ENCODE results near the gene EGFLAM. TPM values are rescaled to one million over a fixed set of nuclear protein-coding genes. Genes with fewer than 3 reads are reported as not detected.

The EGFLAM gene
- polyA plus RNA-seq, 3 donors = 7.2 to 11.5 (median 9.6) TPM

DNA sequence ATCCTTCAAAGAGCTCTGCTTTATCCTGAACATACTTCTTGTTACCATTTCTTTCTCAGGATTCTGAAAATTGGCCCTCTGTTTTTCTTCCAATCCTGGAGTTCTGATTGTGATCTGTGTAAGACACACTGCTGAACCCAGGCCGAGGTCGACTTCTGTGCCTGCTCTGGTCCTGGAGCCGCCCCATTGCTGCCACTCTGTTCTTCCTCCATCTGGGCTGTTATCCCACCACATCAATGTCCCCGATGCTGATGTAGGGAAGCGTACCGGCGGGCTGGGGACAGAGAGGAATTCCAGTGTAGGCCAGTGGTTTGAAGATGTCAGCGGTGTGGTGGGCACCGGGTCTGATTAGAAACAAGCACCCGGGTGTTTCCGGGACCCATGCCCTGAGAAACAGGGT, 195.6 kb downstream of the EGFLAM start:
- DNase-seq (ENCODE audit: extremely low read depth in 1 of 11, low read depth in 9 of 11, low spot score in 4 of 11) = no peak

DNA sequence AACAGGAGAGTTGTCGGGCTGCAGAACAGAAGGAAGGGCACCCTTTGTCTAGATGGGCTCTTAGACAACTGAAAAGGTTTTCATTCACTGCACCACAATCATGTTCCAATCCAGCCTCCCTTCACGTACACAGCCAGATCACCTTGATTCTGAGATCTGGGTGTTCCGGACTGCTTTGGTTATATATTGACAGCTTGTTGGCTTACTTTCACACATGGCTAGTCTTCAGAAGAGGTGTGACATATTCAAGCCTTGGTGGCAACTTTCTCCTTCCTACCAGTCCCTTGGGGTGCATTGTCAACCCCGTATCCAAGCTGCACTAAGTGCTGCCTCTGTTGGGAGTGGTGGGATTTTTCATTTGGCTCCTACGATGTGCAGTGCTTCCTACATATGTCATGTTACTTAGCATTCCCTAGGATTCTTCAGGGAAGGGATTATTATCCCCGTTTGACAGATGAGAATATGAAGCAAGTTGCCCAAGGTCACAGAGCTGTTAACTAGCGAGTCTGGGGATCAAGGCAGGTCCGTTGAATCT, 197.5 kb downstream of the EGFLAM start:
- DNase-seq (ENCODE audit: extremely low read depth in 1 of 11, low read depth in 9 of 11, low spot score in 4 of 11) = no peak

DNA sequence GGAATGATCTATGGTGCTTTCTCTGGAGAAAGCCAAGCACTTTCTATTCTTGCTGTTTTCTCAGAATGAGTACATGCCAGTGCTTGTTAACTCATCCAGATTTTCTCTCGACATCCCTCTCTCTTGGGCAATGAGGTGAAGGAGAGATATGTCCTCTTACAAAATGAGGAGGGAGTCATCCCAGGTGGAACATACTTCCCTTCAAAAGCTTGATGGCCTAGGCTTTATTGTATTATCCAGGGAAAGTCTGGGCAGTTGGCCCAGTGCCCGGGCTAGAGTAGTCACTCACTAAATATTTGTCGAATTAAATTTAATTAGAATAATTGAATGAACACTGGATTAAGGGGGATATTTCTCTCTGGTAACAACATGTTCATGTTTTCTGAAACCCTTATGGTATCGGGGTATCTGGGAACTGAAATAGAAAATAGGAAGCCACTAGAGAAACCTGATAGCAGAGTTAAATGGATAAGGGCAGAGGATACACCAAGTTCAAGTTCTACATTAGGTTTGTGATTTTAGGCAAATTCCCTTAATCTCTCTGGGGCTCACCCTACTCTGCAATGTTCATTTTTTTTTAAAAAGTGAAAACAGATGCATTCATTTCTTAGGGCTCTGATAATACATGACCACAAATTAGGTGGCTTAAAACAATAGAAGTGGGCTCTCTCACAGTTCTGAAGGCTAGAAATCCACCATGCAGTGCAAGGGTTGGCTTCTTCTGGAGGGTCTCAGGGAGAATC, 198.5 kb downstream of the EGFLAM start:
- DNase-seq (ENCODE audit: extremely low read depth in 1 of 11, low read depth in 9 of 11, low spot score in 4 of 11) = no peak

DNA sequence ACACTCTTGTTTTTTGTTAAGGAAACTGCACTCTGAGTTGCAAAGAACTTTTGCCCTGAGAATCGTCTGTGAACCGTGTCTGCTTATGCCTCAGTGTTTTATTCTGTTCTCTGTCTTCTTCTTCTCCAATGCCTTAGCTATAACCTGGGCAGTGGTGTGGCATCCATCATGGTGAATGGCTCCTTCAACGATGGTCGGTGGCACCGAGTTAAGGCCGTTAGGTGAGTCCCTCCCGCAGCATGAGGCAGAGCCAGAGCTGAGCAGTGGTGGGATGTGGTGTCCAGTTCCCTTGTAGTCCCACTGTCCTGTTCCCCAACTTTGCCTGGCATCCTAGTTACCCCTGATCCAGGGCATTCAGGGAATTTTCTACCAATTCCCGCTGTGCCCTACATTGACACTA, 199.8 kb downstream of the EGFLAM start:
- DNase-seq (ENCODE audit: extremely low read depth in 1 of 11, low read depth in 9 of 11, low spot score in 4 of 11) = no peak

DNA sequence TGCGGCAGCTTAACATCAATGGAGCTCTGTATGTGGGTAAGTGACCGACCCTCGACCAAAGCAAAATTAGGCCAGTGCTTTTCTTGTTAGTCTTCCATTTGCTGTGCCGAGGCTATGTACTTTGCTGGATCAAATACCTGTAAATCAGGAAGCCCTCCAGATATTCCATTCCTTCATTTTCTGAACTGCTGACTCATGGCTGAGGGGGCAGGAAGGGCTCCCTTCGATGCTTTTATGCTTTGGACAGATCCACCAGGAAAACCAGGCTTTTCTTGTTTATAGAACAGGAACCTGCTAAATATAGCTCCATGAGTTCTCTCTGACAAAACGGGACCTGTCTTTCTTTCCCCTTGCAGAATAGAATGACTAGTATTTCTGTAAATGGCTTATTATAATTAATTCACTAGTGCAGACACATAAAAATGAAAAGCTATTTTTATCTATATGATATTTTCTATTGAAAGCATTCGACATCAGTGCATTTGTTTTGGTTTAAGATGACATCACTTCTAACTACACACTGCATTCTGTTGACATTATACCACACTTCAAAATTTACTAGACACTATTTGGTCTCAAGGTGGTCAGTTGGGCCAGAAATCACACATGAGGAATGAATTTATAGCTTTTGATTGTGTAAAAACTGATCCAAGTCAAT, 204.7 kb downstream of the EGFLAM start:
- no peak for DNase-seq (ENCODE audit: extremely low read depth in 1 of 11, low read depth in 9 of 11, low spot score in 4 of 11)

DNA sequence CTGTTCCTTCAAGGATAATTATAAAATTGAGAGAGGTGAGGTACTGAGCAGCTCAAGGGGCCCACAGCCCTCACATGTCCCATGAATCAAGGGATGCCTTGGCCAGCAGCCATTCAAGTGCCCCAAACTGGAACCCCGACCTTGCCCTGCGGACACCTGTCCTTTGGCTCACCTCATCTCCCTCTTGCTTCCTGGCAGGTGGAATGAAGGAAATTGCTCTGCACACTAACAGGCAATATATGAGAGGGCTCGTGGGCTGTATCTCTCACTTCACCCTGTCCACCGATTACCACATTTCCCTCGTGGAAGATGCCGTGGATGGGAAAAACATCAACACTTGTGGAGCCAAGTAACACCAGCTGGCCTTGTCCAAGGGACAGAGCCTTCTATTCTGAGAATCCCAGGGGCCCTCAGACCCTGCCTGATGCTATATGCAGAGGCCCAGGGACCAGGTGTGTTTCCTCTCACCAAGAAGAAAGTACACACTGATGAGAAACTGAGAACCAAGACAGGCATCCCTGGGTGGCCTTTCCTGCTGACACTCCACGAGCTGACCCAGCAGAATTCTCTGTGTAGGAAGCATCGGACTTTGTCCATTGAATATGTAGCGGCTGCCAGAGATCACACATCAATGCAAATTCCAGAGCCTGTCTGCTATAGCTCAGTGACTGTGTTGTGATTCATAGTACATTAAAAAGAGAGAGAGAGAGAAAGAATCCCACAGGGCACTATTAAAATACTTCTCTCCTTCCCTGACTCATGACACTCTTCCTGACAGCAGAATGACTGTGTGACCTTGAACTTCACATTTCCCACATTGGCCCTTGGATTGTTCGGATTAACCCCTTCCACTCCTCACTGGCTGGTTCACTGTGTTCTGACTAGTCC, 205.5 kb downstream of the EGFLAM start:
- DNase-seq (ENCODE audit: extremely low read depth in 1 of 11, low read depth in 9 of 11, low spot score in 4 of 11) = peak in 10 of 11 donors; percentile 36 to 83 (median 61)

DNA sequence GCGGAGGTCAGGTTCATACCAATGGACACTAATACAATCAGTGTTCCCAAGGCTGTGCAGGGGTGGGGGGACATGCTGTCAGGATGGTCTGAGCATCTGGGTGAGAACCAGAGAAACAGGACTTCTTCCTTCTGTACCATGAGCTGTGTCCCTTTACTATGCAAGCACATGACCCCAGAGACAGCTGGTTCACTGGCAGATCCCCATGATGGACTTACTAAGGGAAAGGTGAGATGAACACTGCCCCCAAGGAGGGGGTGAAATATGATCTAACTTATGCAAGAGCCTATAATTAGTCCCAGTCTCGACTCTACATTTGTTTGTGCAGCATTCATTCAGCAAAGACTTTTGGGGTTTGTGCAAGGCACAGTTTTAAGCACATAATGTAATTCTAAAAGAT, 206.7 kb downstream of the EGFLAM start:
- DNase-seq (ENCODE audit: extremely low read depth in 1 of 11, low read depth in 9 of 11, low spot score in 4 of 11) = no peak

DNA sequence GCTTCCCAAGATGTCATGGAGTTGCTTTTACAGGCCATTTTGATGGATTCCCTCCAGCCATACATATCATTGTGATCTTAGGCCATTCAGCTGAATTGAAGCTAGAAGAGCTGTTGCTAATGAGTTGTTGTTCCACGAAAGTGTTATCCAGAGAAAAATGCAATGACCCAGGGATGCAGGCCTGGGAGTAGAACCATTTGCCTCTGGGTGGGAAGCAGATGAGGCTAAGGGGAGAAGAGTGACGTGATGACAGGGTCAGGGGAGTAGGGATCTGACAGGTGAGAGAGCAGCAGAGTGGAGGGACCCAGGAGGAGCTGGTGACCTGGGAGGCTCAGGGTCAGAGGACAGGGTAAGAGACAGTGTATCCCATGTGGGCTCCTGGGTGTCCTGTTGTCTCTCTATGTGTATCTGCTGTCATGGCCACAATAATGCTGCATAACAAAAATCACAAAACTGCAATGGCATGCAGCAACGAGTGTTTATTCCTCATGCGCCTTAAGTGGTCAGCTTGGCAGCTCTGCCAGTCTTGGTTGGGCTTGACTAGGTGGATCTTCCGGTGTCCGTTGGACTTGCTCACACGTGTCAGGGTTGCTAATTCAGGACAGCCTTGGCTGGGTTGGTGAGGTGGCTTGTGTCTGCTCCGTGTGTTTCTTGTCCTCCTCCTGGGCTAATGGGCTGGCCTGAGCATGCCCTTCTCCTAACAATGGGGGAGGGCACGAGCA, 207.5 kb downstream of the EGFLAM start:
- DNase-seq (ENCODE audit: extremely low read depth in 1 of 11, low read depth in 9 of 11, low spot score in 4 of 11) = no peak

DNA sequence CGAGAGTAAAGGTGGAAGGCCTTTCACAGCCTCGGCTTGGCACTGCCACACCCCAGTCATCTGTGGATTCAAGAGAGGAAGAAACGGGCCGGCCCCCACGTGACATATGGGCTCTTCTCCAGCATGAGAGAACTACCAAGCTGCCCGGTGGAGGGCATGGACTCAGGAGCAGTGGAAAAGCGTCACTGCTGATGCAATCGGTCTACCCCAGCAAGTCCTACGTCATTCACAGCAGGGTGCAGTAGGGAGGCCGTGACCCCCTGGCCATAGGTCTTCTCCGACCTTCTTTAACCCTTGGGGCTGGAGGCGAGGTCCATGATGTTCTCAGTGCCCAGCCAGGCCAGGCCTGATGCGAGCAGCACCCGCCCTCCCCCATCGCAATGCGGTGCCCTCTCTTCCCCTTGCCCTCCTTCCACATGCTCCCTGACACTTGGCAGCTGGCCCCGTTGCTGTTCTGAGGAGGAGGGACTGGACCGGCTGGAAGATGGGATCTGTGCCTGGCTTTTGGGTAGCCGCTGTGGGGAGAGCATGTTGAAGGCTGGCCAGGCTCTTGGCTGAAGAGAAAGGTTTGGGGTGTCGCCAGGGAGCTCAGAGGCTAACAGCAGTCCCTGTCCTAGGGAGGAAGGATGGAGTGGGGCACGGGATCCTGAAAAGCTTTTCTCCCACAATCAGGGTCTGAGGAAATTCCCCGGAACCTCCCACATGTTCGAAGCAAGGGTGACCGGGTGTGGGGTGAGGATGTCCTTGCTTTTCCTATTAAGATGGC, 208.2 kb downstream of the EGFLAM start:
- no peak for DNase-seq (ENCODE audit: extremely low read depth in 1 of 11, low read depth in 9 of 11, low spot score in 4 of 11)

DNA sequence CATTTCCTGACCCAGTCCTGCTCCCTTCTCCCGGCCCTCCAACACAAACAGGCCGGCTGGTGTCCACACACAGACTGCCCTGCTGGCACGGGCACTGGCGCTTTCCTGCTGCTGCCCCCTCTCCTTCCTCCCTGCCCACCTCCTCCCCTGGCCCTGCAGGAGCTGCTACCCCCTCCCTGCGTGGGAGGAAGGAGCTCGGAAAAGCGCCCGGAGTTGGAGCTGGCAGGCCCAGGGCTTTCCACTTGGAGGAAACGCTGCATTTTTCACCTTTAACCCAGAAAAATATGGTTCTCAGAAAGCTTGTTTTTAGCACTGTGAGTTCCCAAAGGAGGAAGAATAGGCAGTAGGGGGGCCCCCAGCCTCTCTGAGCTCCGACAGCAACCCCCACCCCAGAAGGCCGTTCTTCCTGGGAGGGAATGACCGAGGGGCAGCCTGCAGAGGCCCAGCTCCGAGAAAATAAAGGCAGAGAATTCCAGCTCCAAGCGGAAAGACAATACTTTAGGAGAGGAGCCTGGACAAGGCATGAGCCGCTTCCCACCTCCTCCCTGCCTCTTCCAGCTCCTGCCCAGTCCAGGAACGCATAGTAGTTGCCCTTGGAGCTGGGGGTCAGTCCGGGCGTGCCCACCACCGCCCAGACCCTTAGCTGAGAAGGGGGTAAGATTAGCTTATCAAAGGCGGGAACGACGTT, 209.1 kb downstream of the EGFLAM start:
- peak in 10 of 11 donors; percentile 53 to 80 (median 59) for DNase-seq (ENCODE audit: extremely low read depth in 1 of 11, low read depth in 9 of 11, low spot score in 4 of 11)

DNA sequence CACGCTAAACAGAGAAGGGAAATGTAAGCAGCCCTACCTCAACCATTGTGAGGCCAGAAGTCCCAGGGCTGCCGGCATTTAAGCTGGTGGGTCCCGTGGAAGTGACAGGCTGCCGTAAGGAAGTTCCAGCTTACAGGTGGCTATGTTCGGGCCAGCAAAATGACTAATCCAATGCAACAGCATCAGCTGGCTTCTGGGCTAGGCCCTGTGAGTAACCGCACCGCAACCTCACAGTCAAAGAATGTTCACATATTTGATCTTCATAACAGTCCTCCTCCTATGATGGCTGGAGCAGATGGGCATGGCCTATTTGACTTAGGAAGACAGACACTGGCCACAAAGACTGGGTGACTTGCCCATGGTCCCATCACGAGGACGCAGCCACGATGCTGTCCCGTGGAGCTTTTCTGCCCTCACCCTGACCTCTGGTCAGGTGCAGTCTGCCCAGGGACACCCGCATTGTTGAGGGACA, 209.9 kb downstream of the EGFLAM start:
- no peak for DNase-seq (ENCODE audit: extremely low read depth in 1 of 11, low read depth in 9 of 11, low spot score in 4 of 11)

DNA sequence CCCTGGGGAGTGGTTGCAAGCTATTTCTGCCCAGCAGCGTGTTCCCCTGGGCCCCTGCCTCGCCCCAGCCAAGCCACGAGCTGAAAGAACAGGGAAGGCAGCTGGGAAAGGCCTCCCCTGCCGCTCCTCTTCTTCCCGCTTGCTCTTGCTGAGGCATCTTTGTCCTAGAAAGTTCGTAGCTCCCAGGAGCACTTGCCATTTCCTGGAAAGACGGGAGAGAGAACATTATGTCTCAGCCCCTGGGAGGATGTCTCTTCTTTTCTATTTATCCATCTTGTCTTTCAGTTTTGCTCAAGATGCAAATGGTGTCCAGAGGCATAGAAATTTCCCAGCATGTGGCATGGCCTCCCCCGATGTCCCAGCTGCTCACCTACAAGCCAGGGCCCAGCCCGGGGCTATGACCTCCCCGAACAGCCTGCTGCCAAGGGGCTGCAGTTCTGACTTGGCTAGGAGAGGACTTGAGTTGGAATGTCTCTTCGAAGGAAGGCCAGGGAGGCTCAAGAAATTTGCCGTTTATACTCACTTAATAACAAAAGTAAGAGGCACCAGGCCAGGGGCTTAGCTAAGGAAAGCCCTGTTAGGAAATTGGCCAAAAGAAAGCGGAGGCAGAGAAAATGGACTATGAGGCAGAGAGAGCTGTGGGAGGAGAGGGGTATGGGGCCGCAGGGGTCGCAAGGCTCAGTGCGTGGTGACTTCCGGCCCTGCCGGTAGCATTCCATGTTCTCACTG, 210.8 kb downstream of the EGFLAM start:
- DNase-seq (ENCODE audit: extremely low read depth in 1 of 11, low read depth in 9 of 11, low spot score in 4 of 11) = no peak

DNA sequence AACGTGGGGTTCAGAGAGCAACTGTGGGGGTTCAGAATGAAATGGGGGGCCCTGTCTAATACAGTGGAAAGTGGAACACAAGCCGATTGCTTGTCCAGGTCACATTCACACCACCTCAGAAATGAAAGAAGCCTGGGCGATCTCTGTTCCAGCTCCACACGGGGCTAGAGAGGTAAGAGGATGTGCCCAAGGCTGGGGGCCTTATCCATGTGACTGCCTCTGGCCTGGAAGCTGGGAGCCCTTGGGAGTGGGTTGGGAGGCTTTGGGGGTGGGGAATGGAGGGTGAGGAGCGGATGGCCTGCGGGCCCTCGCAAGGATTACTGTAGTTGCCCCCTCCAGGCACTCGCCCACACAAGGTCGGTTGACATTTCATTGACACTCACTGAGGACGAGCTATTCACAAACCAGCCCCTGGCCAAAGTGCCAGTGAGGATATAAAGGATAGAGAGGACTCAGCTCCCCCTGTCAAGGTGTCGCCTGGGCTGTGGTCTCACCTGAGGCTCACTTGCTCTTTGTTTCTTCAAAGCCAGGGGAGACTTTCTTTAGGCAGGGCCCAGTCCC, 211.4 kb downstream of the EGFLAM start:
- DNase-seq (ENCODE audit: extremely low read depth in 1 of 11, low read depth in 9 of 11, low spot score in 4 of 11) = no peak

DNA sequence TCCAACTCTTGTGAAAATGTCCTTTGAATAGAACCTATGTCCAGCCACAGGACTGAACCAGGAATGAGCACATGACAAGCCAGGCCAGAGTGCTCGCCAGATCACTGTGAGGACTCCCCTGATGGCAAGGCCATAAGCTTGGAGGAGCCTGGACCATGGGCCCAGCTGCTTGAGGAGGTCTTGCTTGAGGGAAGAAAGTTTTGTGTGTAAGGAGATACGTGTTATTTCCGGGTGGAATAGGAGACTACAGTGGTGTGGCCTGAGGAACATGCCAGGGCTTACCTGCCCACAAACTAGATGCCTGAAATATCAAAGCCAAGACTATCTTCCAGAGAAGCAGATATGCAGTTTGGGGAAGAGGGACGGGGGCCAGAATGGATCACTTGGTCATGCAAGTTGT, 213.3 kb downstream of the EGFLAM start:
- no peak for DNase-seq (ENCODE audit: extremely low read depth in 1 of 11, low read depth in 9 of 11, low spot score in 4 of 11)

DNA sequence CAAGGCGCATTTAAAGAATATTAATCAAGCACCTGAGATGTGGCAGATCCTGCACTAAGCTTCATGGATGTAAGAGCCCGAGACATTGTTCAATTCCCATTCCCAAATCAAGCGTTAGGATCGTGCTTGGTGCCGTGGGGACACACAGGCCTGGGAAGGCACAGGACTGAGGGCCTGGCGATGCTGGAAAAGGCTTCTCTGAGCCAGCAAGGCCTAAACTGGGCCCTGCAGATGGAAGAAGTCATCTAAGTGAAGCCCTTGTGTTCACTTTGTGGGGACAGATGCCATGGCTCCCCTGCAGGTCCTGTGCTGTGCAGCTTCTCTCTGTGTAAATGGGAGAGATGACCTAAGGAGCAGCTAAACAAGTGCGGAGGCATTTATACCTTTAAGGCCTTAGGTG, 214.2 kb downstream of the EGFLAM start:
- no peak for DNase-seq (ENCODE audit: extremely low read depth in 1 of 11, low read depth in 9 of 11, low spot score in 4 of 11)

DNA sequence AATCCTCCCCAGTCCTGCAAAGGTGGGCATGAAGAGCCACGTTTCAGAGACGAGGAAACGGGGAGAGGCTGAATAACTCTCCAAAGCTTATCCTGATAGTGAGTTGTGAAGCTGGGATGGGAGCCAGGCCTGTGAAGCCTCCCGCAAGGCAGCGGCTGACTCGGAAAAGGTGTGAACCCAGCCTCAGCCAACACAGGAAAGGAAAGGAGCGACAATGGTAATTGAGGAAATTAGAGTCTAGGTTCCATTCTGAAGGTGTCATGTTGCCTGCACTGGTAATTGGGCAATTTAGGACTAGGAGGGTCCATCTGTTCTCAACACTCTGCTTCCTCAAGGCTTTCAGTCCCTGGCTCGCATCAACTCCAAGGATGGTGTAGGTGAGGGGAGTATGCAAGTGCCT, 214.6 kb downstream of the EGFLAM start:
- DNase-seq (ENCODE audit: extremely low read depth in 1 of 11, low read depth in 9 of 11, low spot score in 4 of 11) = no peak

DNA sequence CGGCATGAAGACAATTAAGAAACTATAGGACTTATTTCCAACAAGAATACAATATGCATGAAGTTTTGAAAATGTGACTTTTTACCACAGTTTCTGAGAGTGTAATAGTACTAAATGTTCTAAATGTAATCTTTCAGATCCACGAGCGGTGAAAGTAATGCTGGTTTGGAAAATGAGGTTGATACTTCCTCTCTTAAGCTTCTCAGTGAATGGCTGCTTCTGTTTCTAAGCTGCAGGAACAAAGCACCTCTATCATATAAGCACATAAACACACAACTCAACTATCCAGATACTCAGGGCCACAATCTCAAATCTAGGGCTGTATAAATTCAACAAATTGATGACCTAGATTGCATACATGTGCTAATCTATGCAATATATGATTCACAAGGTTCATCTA, 219.8 kb downstream of the EGFLAM start:
- no peak for DNase-seq (ENCODE audit: extremely low read depth in 1 of 11, low read depth in 9 of 11, low spot score in 4 of 11)
